Upper lobe of right lung (tissue), 1 donor: ENCODE data around the gene MBNL2. TPM values are rescaled to one million over a fixed set of nuclear protein-coding genes. Genes with fewer than 3 reads are reported as not detected.
A peak's percentile ranks its signal among the peaks of the same experiment; 100 is the strongest.

Source experiments
- ATAC-seq: fragments of 200-7000 bp; cut with Tn5 transposase; one replicate; pipeline ENCODE4 v1.9.1; 2020; ENCODE audit warnings: mild to moderate bottlenecking, moderate library complexity
- DNase-seq: peaks from one replicate; pipeline ENCODE4 v3.0.0-alpha.2; 2020
- H3K27ac ChIP-seq: fragments of 200-600 bp; one replicate; pipeline ENCODE4 v1.8.0; 2022
- H3K27me3 ChIP-seq: fragments of 200-600 bp; one replicate; pipeline ENCODE4 v1.8.0; 2022; ENCODE audit warnings: mild to moderate bottlenecking
- H3K36me3 ChIP-seq: fragments of 200-600 bp; one replicate; pipeline ENCODE4 v1.8.0; 2022
- H3K4me1 ChIP-seq: fragments of 200-600 bp; one replicate; pipeline ENCODE4 v1.8.0; 2022
- H3K4me3 ChIP-seq: fragments of 200-600 bp; one replicate; pipeline ENCODE4 v1.8.0; 2022; ENCODE audit warnings: mild to moderate bottlenecking
- H3K9me3 ChIP-seq: fragments of 200-600 bp; one replicate; pipeline ENCODE4 v1.8.0; 2022
- CTCF ChIP-seq: fragments of 200-600 bp; IDR thresholded peaks from one replicate; pipeline ENCODE4 v1.8.0; 2022; ENCODE audit warnings: antibody characterized with exemption
- intact Hi-C: fragments of 100-400 bp; cut with DNase I; formaldehyde crosslinking; loops from one replicate; pipeline ENCODE4 v1.11.0; 2022
- total RNA-seq: library from RNA; stranded (reverse); fragmentation: NEBNext Ultra II Directional; extraction: Animal tissue kit (Norgen Biotek cat#: 25700); gene quantifications from one replicate; pipeline ENCODE4 v1.2.1, GENCODE V29; 2021
- donor health status: DM: no; HTN: yes; CAD: no; lungs with severe emphysema.

The MBNL2 gene
- total RNA-seq, 1 donor from 2014 or later: 60.6 TPM

GRCh38 chr13:97255515-97256021, 33.4 kb downstream of the MBNL2 start:
- H3K4me1 ChIP-seq: peaks cover 66% of the 10 kb centered on the region
- DNase-seq: no peak
- H3K4me3 ChIP-seq: no peak overlapping the region
- H3K36me3 ChIP-seq: no peaks in the 10 kb centered on the region
- intact Hi-C loops: no loop called here
- H3K27ac ChIP-seq: peak overlapping the region; percentile 24
- no peak for TF ChIP-seq CTCF
- ATAC-seq: no peak
- H3K9me3 ChIP-seq: no peaks in the 10 kb centered on the region
- H3K27me3 ChIP-seq: no peaks in the 10 kb centered on the region

GRCh38 chr13:97256343-97256783, 34.2 kb downstream of the MBNL2 start:
- H3K36me3 ChIP-seq: no peaks in the 10 kb centered on the region
- H3K27me3 ChIP-seq: no peaks in the 10 kb centered on the region
- DNase-seq (no peak), ATAC-seq (peak; percentile 30)
- H3K27ac ChIP-seq: peak overlapping the region; percentile 33
- peaks cover 67% of the 10 kb centered on the region for H3K4me1 ChIP-seq
- H3K4me3 ChIP-seq: no peak overlapping the region
- TF ChIP-seq CTCF: no peak
- intact Hi-C loops: no loop called here
- no peaks in the 10 kb centered on the region for H3K9me3 ChIP-seq

- Histone ChIP-seq H3K36me3 (no peaks in the 10 kb centered on the region), H3K9me3 (no peaks in the 10 kb centered on the region), H3K27me3 (no peaks in the 10 kb centered on the region), H3K27ac (peak overlapping the region; percentile 76), H3K4me3 (no peak overlapping the region), H3K4me1 (peaks cover 76% of the 10 kb centered on the region)
- TF ChIP-seq CTCF: no peak
- no peak for ATAC-seq
- intact Hi-C loops: no loop called here
- DNase-seq: no peak
These were observed 35.2 kb downstream of the MBNL2 start for GRCh38 chr13:97257228-97257755.

- ATAC-seq: peak; percentile 81
- H3K27me3 ChIP-seq: no peaks in the 10 kb centered on the region
- H3K27ac ChIP-seq: peak overlapping the region; percentile 76
- peaks cover 77% of the 10 kb centered on the region for H3K4me1 ChIP-seq
- no peaks in the 10 kb centered on the region for H3K36me3 ChIP-seq
- H3K9me3 ChIP-seq: no peaks in the 10 kb centered on the region
- peak; percentile 15 for TF ChIP-seq CTCF
- intact Hi-C loops: no loop called here
- no peak for DNase-seq
- no peak overlapping the region for H3K4me3 ChIP-seq
These were observed 36.0 kb downstream of the MBNL2 start for GRCh38 chr13:97257800-97258799.

GRCh38 chr13:97258801-97259200, 36.7 kb downstream of the MBNL2 start:
- H3K36me3 ChIP-seq: no peaks in the 10 kb centered on the region
- H3K4me3 ChIP-seq: no peak overlapping the region
- TF ChIP-seq CTCF: no peak
- H3K9me3 ChIP-seq: no peaks in the 10 kb centered on the region
- no peaks in the 10 kb centered on the region for H3K27me3 ChIP-seq
- ATAC-seq (no peak), DNase-seq (no peak)
- H3K4me1 ChIP-seq: peaks cover 77% of the 10 kb centered on the region
- intact Hi-C loops: no loop called here
- H3K27ac ChIP-seq: peak overlapping the region; percentile 76
